Sigmoid colon (tissue), 7 donors: ENCODE measurements around the gene PLEKHA8. TPM values are rescaled to one million over a fixed set of nuclear protein-coding genes. Genes with fewer than 3 reads are reported as not detected.

ENCODE experiments used
- DNase-seq: peaks from one replicate; pipeline ENCODE4 v3.0.0-alpha.2; 2019
- H3K27ac ChIP-seq, 4 donors: fragments of 200-600 bp; sonication (generic); one replicate each; pipeline ENCODE4 v1.5.1; 2016 to 2019; ENCODE audit warnings: mild to moderate bottlenecking in 1 of 4
- H3K27me3 ChIP-seq, 3 donors: fragments of 200-600 bp; sonication (generic); one replicate each; pipeline ENCODE4 v1.5.1; 2019; ENCODE audit warnings: mild to moderate bottlenecking in 1 of 3
- H3K36me3 ChIP-seq, 4 donors: fragments of 200-600 bp; sonication (generic); one replicate each; pipeline ENCODE4 v1.5.1; 2016 to 2019
- H3K4me1 ChIP-seq, 4 donors: fragments of 200-600 bp; sonication (generic); one replicate each; pipeline ENCODE4 v1.5.1; 2017 to 2019
- H3K4me3 ChIP-seq, 4 donors: fragments of 200-600 bp; sonication (generic); one replicate each; pipeline ENCODE4 v1.5.1; 2017 to 2019; ENCODE audit warnings: mild to moderate bottlenecking in 2 of 4, moderate library complexity in 1 of 4
- H3K9me3 ChIP-seq, 4 donors: fragments of 200-600 bp in 3 of 4; sonication (generic) in 3 of 4; one replicate each; pipeline versions ENCODE4 v1.5.1 to v1.6.1; 2013 to 2019
- EP300 ChIP-seq, 4 donors: sonication (generic); formaldehyde crosslinking; IDR thresholded peaks; one replicate each; pipeline ENCODE4 v1.6.1; 2017; ENCODE audit warnings: antibody characterized with exemption in 4 of 4
- POLR2A ChIP-seq, 2 donors: fragments of 450-650 bp; IDR thresholded peaks; one replicate each; pipeline ENCODE4 v1.6.1; 2016; ENCODE audit warnings: antibody characterized with exemption in 2 of 2, mild to moderate bottlenecking in 2 of 2, moderate library complexity in 2 of 2
- POLR2AphosphoS5 ChIP-seq, 4 donors: sonication (generic); formaldehyde crosslinking; IDR thresholded peaks; one replicate each; pipeline ENCODE4 v1.6.1; 2017; ENCODE audit warnings: antibody characterized with exemption in 4 of 4
- WGBS, 2 donors: extraction: QIAGEN DNeasy Blood & Tissue Kit; methylation state at CpG; one replicate each; pipeline ENCODE4 v1.1.7; 2013; 5-methylcytosine and 5-hydroxymethylcytosine counted together
- intact Hi-C: fragments of 100-400 bp; cut with DNase I; formaldehyde crosslinking; loops from one replicate; pipeline ENCODE4 v1.15.1; 2023
- polyA plus RNA-seq, 3 donors: library from polyadenylated mRNA; stranded (reverse); fragments of 200-250 nt; gene quantifications; one replicate each; pipeline ENCODE4 v1.2.3, GENCODE V29; 2013
- total RNA-seq, 4 donors: library from RNA; depleted of rRNA; stranded (reverse); fragments of >200 nt; gene quantifications; one replicate each; pipeline ENCODE4 v1.1.0, GENCODE V29; 2016
- TF ChIP-seq, protein P1 (sequence below), 4 experiments: fragments of 450-650 bp in 3 of 4; fragments of 200-600 bp in 1 of 4; IDR thresholded peaks; one replicate each; pipeline ENCODE4 v1.5.1; 2016 to 2019; ENCODE audit warnings: antibody characterized with exemption in 4 of 4, mild to moderate bottlenecking in 3 of 4, moderate library complexity in 2 of 4
- donor health status: healthy with polysubstance abuse.
- donor health status: Bipolar disorder and iron deficiency.
- donor health status: healthy.

Gene PLEKHA8
- total and polyA plus RNA-seq, 7 donors: 3.2 to 12.2 (median 7.7) TPM

DNA sequence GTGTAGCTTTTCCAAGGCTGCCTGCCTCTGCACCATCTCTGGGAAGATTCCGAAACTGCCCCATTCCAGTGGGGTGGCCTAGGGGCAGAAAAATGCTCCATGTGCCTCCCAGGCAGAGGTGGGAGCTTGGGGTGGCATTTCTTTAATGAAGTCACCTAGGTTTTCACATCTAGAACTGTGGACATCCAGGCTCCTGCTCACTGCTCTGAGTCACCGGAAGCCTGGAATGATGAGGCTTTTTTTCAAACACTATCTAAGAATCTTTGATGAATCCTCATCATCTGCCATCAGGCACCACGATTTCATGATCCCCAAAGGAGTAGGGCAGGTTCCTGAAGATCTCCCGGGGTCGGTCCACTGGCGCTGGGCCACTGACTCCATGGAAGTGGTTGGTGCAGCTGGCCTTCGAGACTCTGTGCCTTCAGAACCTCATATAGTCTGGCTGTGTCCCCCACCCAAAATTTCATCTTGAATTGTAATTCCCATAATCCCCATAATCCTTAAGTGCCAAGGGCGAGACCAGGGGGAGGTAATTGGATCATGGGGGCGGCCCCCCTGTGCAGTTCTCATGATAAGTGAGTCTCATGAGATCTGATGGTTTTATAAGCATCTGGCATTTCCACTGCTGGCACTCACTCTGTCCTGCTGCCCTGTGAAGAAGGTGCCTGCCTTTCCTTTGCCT, 143.7 kb downstream of the PLEKHA8 start:
- H3K9me3 ChIP-seq: no peaks in the 10 kb centered on the region
- intact Hi-C loops: loop anchor here (5.0 kb wide), 1 partner anchor 110 kb away; the partner anchor contains the start of gene ZNRF2
- DNase-seq: no peak
- H3K4me3 ChIP-seq: no peak overlapping the region
- no peaks in the 10 kb centered on the region for H3K27me3 ChIP-seq
- no peak for TF ChIP-seq EP300 (IDR thresholded peaks at IDR 0.05)
- TF ChIP-seq POLR2A (IDR thresholded peaks at IDR 0.05): no peak
- TF ChIP-seq, protein P1, sequence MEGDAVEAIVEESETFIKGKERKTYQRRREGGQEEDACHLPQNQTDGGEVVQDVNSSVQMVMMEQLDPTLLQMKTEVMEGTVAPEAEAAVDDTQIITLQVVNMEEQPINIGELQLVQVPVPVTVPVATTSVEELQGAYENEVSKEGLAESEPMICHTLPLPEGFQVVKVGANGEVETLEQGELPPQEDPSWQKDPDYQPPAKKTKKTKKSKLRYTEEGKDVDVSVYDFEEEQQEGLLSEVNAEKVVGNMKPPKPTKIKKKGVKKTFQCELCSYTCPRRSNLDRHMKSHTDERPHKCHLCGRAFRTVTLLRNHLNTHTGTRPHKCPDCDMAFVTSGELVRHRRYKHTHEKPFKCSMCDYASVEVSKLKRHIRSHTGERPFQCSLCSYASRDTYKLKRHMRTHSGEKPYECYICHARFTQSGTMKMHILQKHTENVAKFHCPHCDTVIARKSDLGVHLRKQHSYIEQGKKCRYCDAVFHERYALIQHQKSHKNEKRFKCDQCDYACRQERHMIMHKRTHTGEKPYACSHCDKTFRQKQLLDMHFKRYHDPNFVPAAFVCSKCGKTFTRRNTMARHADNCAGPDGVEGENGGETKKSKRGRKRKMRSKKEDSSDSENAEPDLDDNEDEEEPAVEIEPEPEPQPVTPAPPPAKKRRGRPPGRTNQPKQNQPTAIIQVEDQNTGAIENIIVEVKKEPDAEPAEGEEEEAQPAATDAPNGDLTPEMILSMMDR (IDR thresholded peaks at IDR 0.05): no peak
- no peak for TF ChIP-seq POLR2AphosphoS5 (IDR thresholded peaks at IDR 0.05)
- 80 to 92% methylated on average over 9 of the region's 9 CpGs for WGBS, 2 donors
- no peaks in the 10 kb centered on the region for H3K36me3 ChIP-seq
- H3K4me1 ChIP-seq: peaks cover 0 to 45% (median 37%) of the 10 kb centered on the region in 4 donors
- peak overlapping the region in 3 of 4 donors; percentile 77 to 87 (median 83) for H3K27ac ChIP-seq

DNA sequence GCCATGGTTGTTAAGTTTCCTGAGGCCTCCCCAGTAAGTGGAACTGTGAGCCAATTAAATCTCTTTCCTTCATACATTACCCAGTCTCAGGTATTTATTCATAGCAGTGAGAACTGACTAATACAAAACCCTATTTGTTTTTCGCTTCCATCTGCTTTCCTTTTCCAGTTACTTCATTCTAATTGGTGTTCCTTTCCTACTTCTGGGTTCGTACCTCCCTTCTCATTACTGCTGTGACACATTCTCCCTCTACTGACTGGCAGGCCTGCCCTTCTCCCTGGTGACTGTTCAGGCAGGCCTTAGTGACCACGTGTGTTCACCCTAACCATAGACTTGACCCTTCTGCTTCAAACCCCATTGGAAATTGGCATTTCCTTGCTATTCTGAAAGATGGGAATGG, 144.2 kb downstream of the PLEKHA8 start:
- Histone ChIP-seq H3K27me3 (no peaks in the 10 kb centered on the region), H3K4me1 (peaks cover 0 to 45% (median 37%) of the 10 kb centered on the region in 4 donors), H3K27ac (peak overlapping the region; percentile 76 to 87 (median 80)), H3K4me3 (no peak overlapping the region), H3K9me3 (no peaks in the 10 kb centered on the region), H3K36me3 (no peaks in the 10 kb centered on the region)
- intact Hi-C loops: loop anchor here (5.0 kb wide), 1 partner anchor 110 kb away; the partner anchor contains the start of gene ZNRF2
- DNase-seq: no peak
- TF ChIP-seq EP300 (IDR thresholded peaks at IDR 0.05) (no peak), POLR2AphosphoS5 (IDR thresholded peaks at IDR 0.05) (no peak), POLR2A (IDR thresholded peaks at IDR 0.05) (no peak)
- TF ChIP-seq, protein P1 (IDR thresholded peaks at IDR 0.05): no peak
- 81 to 82% methylated on average over 3 of the region's 3 CpGs for WGBS, 2 donors

DNA sequence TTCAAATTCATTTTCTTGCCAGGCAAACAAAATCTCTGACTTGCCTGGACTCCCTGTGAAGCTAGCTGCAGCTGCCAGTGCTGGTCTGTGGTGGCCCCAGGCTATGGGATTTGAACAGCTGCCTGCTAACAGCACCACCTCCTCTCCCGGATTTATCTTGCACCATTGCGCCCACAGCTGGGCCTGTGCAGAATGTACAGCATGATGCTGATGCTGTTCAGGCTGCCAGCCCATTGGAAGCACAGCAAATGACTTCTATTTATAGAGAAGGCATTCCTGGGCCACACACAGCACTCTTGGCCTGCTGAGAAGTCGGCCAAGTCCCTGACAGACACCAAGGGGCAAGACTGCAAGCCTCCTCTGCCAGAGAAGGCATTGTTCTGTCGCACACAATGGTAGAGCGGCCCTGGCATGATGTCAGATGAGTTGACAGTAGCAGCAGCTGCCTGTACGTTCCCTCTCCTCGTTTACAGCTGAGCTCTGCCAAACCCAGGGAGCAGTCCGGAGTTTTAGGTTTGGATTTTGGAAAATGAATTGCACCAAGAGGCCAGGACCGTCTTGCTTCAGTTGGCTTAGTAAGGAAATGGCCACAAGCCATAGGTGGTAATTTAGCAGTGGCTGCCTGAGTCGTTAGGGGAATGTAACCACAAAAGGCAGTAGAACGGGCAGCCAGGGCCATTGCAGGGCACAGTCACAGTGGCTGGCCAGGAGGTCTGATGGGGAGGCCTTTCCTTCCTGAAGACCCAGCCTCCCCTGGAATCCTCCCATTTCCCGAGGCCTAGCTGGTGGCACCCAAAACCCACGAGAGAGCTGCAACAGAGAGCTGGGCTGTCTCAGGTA, 145.1 kb downstream of the PLEKHA8 start:
- peak overlapping the region; percentile 76 to 87 (median 80) for H3K27ac ChIP-seq
- 73% methylated on average over 13 of the region's 13 CpGs for WGBS, 2 donors
- H3K4me1 ChIP-seq: peaks cover 0 to 45% (median 37%) of the 10 kb centered on the region in 4 donors
- no peaks in the 10 kb centered on the region for H3K9me3 ChIP-seq
- peak; percentile 93 for DNase-seq
- intact Hi-C loops: loop anchor here (5.0 kb wide), 1 partner anchor 109 kb away; the partner anchor contains the start of gene ZNRF2
- H3K27me3 ChIP-seq: no peaks in the 10 kb centered on the region
- no peaks in the 10 kb centered on the region for H3K36me3 ChIP-seq
- peak overlapping the region in 1 of 4 donors; percentile 3 for H3K4me3 ChIP-seq
- TF ChIP-seq, protein P1 (IDR thresholded peaks at IDR 0.05): no peak
- peak in 3 of 4 donors; percentile 45 to 65 (median 62) for TF ChIP-seq POLR2AphosphoS5 (IDR thresholded peaks at IDR 0.05)

DNA sequence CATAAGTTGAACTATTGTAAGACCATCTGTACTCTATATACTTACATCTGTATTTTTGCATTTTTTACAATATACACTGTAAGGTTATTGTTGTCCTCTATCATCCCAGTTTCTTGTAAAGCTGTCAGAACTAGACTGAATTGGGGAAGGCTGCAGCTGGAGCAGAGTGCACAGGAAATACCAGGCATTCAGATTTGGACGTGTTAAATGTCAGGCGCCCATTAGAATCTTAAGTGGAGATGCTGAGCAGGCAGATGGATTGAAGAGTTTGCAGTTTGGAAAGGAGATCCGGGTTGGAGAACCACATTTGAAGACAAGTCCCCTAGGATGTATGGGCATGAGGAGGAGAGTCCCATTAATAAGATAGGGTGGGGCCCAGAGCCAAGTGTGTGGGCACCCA, 147.0 kb downstream of the PLEKHA8 start:
- H3K27me3 ChIP-seq: no peaks in the 10 kb centered on the region
- no peak for TF ChIP-seq POLR2A (IDR thresholded peaks at IDR 0.05)
- H3K36me3 ChIP-seq: no peaks in the 10 kb centered on the region
- peak overlapping the region in 1 of 4 donors; percentile 83 for H3K27ac ChIP-seq
- WGBS, 2 donors: 40 to 58% methylated on average over 3 of the region's 3 CpGs
- H3K4me1 ChIP-seq: peaks cover 0 to 56% (median 48%) of the 10 kb centered on the region in 4 donors
- H3K9me3 ChIP-seq: no peaks in the 10 kb centered on the region
- intact Hi-C loops: no loop called here
- no peak overlapping the region for H3K4me3 ChIP-seq
- no peak for DNase-seq

DNA sequence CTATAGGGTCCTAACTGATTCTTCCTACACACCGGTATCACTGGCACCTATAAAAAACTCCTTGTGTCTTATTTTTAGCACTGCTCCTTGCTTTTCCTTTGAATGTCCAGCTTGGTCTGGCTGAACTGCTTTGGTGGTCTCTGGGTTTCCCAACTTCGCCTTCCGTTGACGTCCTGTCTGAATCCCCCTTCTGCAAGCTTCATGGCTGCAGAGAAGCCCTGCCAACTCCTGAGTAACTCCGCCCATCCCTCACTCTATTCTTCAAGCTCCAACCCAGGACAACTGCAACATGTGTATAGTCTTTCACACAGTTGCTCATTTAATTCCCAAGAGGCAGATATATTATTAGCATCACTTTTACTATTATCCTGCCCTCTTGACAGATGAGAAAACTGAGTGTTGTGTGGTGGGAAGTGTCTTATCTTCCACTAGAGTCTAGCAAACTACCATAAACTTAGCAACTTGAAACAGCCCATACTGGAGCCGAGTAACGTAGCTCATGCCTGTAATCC, 147.5 kb downstream of the PLEKHA8 start:
- no peaks in the 10 kb centered on the region for H3K36me3 ChIP-seq
- H3K4me1 ChIP-seq: peaks cover 0 to 56% (median 49%) of the 10 kb centered on the region in 4 donors
- H3K27me3 ChIP-seq: no peaks in the 10 kb centered on the region
- WGBS, 2 donors: 90 to 95% methylated on average over 7 of the region's 7 CpGs
- intact Hi-C loops: no loop called here
- H3K4me3 ChIP-seq: no peak overlapping the region
- TF ChIP-seq, protein P1 (IDR thresholded peaks at IDR 0.05): no peak
- TF ChIP-seq EP300 (IDR thresholded peaks at IDR 0.05): no peak
- no peak for TF ChIP-seq POLR2A (IDR thresholded peaks at IDR 0.05)
- no peak for TF ChIP-seq POLR2AphosphoS5 (IDR thresholded peaks at IDR 0.05)
- no peaks in the 10 kb centered on the region for H3K9me3 ChIP-seq
- peak overlapping the region in 1 of 4 donors; percentile 24 for H3K27ac ChIP-seq
- DNase-seq: no peak
